Naive thymus-derived CD4-positive, alpha-beta T cell (primary cell): ENCODE measurements around the gene CA10. TPM values are rescaled to one million over a fixed set of nuclear protein-coding genes. Genes with fewer than 3 reads are reported as not detected.

Source experiments
- ATAC-seq: fragments of 150-1000 bp; cut with Tn5 transposase; 2 replicates; pipeline ENCODE4 v1.10.0; 2021; ENCODE audit warnings: mild to moderate bottlenecking, moderate library complexity
- CTCF ChIA-PET: fragments of 350-600 bp; sonication (Branson Sonifier 250); formaldehyde crosslinking; loops from one replicate; lab custom pipeline; 2021; ENCODE audit warnings: antibody characterized with exemption; lab: Charles Lee
- POLR2A ChIA-PET: fragments of 350-600 bp; sonication (Branson Sonifier 250); formaldehyde crosslinking; loops from one replicate; lab custom pipeline; 2021; ENCODE audit warnings: antibody characterized with exemption, inconsistent platforms; lab: Charles Lee
- DNase-seq, 9 donors: peaks; one replicate each; pipeline versions ENCODE4 v3.0.0 to v3.0.0-alpha.2; 2020 to 2022; ENCODE audit warnings: mixed read lengths in 1 of 9
- H3K27ac ChIP-seq: one replicate; pipeline ENCODE4 v1.7.0; 2013; ENCODE audit warnings: mild to moderate bottlenecking, low read depth, low read length, moderate library complexity
- H3K27me3 ChIP-seq, 2 donors: one replicate each; pipeline ENCODE4 v1.7.0; 2013; ENCODE audit warnings: low read length in 2 of 2, mild to moderate bottlenecking in 2 of 2, moderate library complexity in 2 of 2; ENCODE audit not compliant: control insufficient read depth in 2 of 2, insufficient read depth in 2 of 2
- H3K36me3 ChIP-seq, 3 experiments: 1 replicate in 2 of 3; 2 replicates in 1 of 3; pipeline ENCODE4 v1.7.0; 2013; ENCODE audit warnings: low read length in 3 of 3, mild to moderate bottlenecking in 3 of 3, moderate library complexity in 1 of 3; ENCODE audit not compliant: insufficient read depth in 3 of 3, control insufficient read depth in 2 of 3
- H3K4me1 ChIP-seq, 2 donors: one replicate each; pipeline ENCODE4 v1.7.0; 2013; ENCODE audit warnings: low read length in 2 of 2, mild to moderate bottlenecking in 2 of 2, moderate library complexity in 1 of 2; ENCODE audit not compliant: control insufficient read depth in 2 of 2, insufficient read depth in 2 of 2
- H3K4me3 ChIP-seq: 2 replicates; pipeline ENCODE4 v1.7.0; 2013; ENCODE audit warnings: mild to moderate bottlenecking, low read length
- H3K9me3 ChIP-seq, 3 experiments: 1 replicate in 2 of 3; 2 replicates in 1 of 3; pipeline ENCODE4 v1.7.0; 2013; ENCODE audit warnings: low read length in 3 of 3; ENCODE audit not compliant: control insufficient read depth in 2 of 3
- H3K27ac Mint-ChIP-seq, 9 donors: one replicate each; pipeline ENCODE4 v1.8.0; 2020 to 2022; ENCODE audit warnings: mixed read lengths in 9 of 9, mild to moderate bottlenecking in 8 of 9, moderate library complexity in 5 of 9, inconsistent platforms in 2 of 9
- H3K27me3 Mint-ChIP-seq, 5 donors: one replicate each; pipeline ENCODE4 v1.8.0; 2021 to 2022; ENCODE audit warnings: mixed read lengths in 5 of 5, mild to moderate bottlenecking in 1 of 5
- H3K36me3 Mint-ChIP-seq, 5 donors: one replicate each; pipeline ENCODE4 v1.8.0; 2020 to 2022; ENCODE audit warnings: mixed read lengths in 5 of 5, mild to moderate bottlenecking in 3 of 5, inconsistent platforms in 1 of 5
- H3K4me1 Mint-ChIP-seq, 7 donors: one replicate each; pipeline ENCODE4 v1.8.0; 2020 to 2022; ENCODE audit warnings: mixed read lengths in 7 of 7, mild to moderate bottlenecking in 3 of 7, inconsistent platforms in 1 of 7
- H3K4me3 Mint-ChIP-seq, 10 donors: one replicate each; pipeline ENCODE4 v1.8.0; 2020 to 2022; ENCODE audit warnings: mild to moderate bottlenecking in 10 of 10, mixed read lengths in 10 of 10, moderate library complexity in 6 of 10, inconsistent platforms in 2 of 10
- H3K9me3 Mint-ChIP-seq, 11 donors: one replicate each; pipeline ENCODE4 v1.8.0; 2020 to 2022; ENCODE audit warnings: mixed read lengths in 11 of 11, mild to moderate bottlenecking in 4 of 11, inconsistent platforms in 1 of 11, moderate library complexity in 1 of 11
- intact Hi-C, 2 donors: fragments of 100-400 bp; cut with micrococcal nuclease; formaldehyde crosslinking; loops; one replicate each; pipeline ENCODE4 v1.15.1; 2023
- polyA plus RNA-seq, 2 donors: library from polyadenylated mRNA; unstranded; fragments of 300-500 nt; fragmentation: Illumina TruSeq; gene quantifications; one replicate each; pipeline ENCODE4 v1.2.3, GENCODE V29; 2021
- total RNA-seq, 6 experiments: library from RNA in 5 of 6; stranded (reverse) in 5 of 6; gene quantifications; 1 replicate in 5 of 6; 2 replicates in 1 of 6; pipeline ENCODE4 v1.2.3 and lab custom pipeline; 2021 to 2026

CA10 gene
- total and polyA plus RNA-seq, 7 experiments from 2014 or later: not detected

DNA sequence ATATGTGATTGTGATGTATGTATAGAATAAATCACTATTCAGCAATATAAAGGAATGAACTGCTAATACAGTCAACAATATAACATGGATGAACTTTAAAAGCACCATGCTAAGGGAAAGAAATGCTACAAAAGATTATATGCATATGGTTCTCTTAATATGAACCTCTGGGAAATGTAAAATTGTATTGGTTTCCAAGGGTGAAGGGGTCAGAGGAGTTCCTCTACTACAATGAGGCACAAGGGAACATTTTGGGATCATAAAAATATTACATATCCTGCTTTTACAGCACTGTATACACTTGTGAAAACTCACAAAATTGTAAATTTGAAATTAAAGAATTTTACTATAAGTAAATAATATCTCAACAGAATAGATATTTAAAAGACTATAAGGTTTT is 111.4 kb downstream of the CA10 start:
- no peaks in the 10 kb centered on the region for H3K9me3 ChIP-seq
- H3K27me3 Mint-ChIP-seq: peaks cover 0 to 34% (median 20%) of the 10 kb centered on the region in 5 donors
- no peak overlapping the region for H3K27ac Mint-ChIP-seq
- H3K27me3 ChIP-seq: no peaks in the 10 kb centered on the region
- H3K36me3 Mint-ChIP-seq: peaks cover 0 to 4% (median 0%) of the 10 kb centered on the region in 5 donors
- no peak for DNase-seq
- ChIA-PET POLR2A (no interaction called here), CTCF (no interaction called here)
- peaks cover 0 to 14% (median 4%) of the 10 kb centered on the region in 11 donors for H3K9me3 Mint-ChIP-seq
- no peaks in the 10 kb centered on the region for H3K4me1 Mint-ChIP-seq
- H3K4me1 ChIP-seq: no peaks in the 10 kb centered on the region
- H3K4me3 Mint-ChIP-seq: no peak overlapping the region
- H3K4me3 ChIP-seq: no peak overlapping the region
- no peak for ATAC-seq
- intact Hi-C loops: loop anchor here in 1 of 2 donors (10.0 kb wide), 1 partner anchor 62 kb away; no protein-coding TSS in a partner anchor
- no peak overlapping the region for H3K27ac ChIP-seq
- no peaks in the 10 kb centered on the region for H3K36me3 ChIP-seq

DNA sequence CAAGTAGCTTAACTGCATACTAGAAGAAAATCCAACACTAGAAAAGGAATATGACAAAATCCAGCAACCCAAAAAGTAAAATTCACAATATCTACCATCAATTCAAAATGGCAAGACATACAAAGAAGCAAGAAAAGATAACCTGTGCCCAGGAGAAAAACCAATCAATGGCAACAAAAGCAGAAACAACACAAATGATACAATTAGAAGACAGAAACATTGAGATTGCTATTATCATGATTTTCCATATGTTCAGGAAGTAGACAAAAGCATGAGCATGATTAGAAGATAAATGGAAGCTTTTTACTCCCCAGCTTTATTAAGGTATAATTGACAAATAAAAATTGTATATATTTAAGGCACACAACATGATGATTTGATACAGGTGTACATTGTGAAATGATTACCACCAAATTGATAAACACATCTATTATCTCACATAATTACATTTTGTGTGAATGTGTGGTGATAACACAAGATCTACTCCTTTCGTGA is 117.3 kb downstream of the CA10 start:
- Mint-ChIP-seq H3K9me3 (peaks cover 0 to 5% (median 0%) of the 10 kb centered on the region in 11 donors), H3K4me3 (no peak overlapping the region), H3K27me3 (peaks cover 0 to 26% (median 14%) of the 10 kb centered on the region in 5 donors), H3K36me3 (no peaks in the 10 kb centered on the region), H3K4me1 (no peaks in the 10 kb centered on the region), H3K27ac (no peak overlapping the region)
- no peak overlapping the region for H3K4me3 ChIP-seq
- H3K9me3 ChIP-seq: no peaks in the 10 kb centered on the region
- CTCF ChIA-PET: no interaction called here
- no peak for ATAC-seq
- no peaks in the 10 kb centered on the region for H3K4me1 ChIP-seq
- no peak for DNase-seq
- H3K27ac ChIP-seq: no peak overlapping the region
- H3K36me3 ChIP-seq: no peaks in the 10 kb centered on the region
- intact Hi-C loops: loop anchor here in 1 of 2 donors (10.0 kb wide), 1 partner anchor 56 kb away; no protein-coding TSS in a partner anchor
- no peaks in the 10 kb centered on the region for H3K27me3 ChIP-seq
- POLR2A ChIA-PET: no interaction called here

DNA sequence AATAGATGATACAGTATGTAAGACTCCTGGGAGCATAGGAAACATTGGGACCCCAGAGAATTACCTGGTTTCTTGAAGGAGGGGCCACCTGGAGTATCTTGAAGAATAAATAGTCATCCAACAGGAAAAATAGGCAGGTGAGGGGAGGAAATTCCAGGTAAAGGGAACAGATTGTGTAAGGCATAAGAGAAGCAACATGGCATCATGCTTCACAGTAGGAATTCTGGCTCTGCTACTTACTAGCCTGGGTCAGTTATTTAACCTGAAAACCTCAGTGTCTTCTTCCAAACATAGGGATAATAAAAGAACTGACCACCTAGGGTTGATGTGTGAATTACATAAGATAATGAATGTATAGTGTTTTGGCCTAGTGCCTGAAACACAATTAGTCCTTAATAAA is 122.1 kb downstream of the CA10 start:
- no peak overlapping the region for H3K4me3 Mint-ChIP-seq
- Histone ChIP-seq H3K36me3 (no peaks in the 10 kb centered on the region), H3K27me3 (no peaks in the 10 kb centered on the region), H3K27ac (no peak overlapping the region), H3K9me3 (no peaks in the 10 kb centered on the region), H3K4me3 (no peak overlapping the region), H3K4me1 (no peaks in the 10 kb centered on the region)
- H3K27me3 Mint-ChIP-seq: peaks cover 0 to 5% (median 5%) of the 10 kb centered on the region in 5 donors
- intact Hi-C loops: loop anchor here in 1 of 2 donors (10.0 kb wide), 1 partner anchor 58 kb away; no protein-coding TSS in a partner anchor
- no peaks in the 10 kb centered on the region for H3K36me3 Mint-ChIP-seq
- ATAC-seq (no peak), DNase-seq (no peak)
- no peak overlapping the region for H3K27ac Mint-ChIP-seq
- ChIA-PET POLR2A (no interaction called here), CTCF (no interaction called here)
- H3K9me3 Mint-ChIP-seq: peaks cover 0 to 11% (median 0%) of the 10 kb centered on the region in 11 donors
- H3K4me1 Mint-ChIP-seq: no peaks in the 10 kb centered on the region

DNA sequence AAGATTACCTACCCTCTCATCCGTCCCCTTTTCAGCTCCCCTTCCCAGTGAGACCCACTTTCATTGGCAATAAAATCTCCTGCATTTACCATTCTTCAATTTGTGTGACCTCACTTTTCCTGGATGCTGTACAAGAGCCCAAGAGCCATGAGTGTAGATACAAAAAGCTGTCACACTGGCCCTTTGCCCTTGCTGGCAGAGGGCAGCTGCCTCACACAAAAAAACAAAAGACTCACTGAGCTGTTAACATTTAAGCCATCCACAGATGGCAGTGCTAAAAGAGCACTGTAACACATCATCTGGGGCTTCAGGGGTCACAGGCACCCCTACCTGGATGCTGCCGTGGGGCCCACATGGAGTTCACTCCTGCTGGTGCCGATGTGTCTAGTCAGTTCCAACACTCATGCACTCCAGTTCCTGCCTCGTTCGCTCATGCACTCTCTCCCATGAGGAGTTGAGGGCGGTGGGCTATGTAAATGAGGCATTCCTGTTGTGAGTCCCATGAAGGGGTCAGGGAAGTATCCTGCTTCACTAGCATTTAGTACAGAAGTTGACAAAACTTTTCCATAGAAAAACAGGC is 123.1 kb downstream of the CA10 start:
- ChIA-PET POLR2A (no interaction called here), CTCF (no interaction called here)
- no peak for ATAC-seq
- no peak overlapping the region for H3K4me3 ChIP-seq
- Mint-ChIP-seq H3K27me3 (peaks cover 0 to 9% (median 5%) of the 10 kb centered on the region in 5 donors), H3K36me3 (no peaks in the 10 kb centered on the region), H3K4me3 (no peak overlapping the region), H3K9me3 (peaks cover 0 to 11% (median 0%) of the 10 kb centered on the region in 11 donors), H3K4me1 (no peaks in the 10 kb centered on the region), H3K27ac (no peak overlapping the region)
- intact Hi-C loops: loop anchor here in 1 of 2 donors (10.0 kb wide), 1 partner anchor 59 kb away; no protein-coding TSS in a partner anchor
- H3K36me3 ChIP-seq: no peaks in the 10 kb centered on the region
- H3K9me3 ChIP-seq: no peaks in the 10 kb centered on the region
- H3K27me3 ChIP-seq: no peaks in the 10 kb centered on the region
- no peak for DNase-seq
- H3K4me1 ChIP-seq: no peaks in the 10 kb centered on the region
- no peak overlapping the region for H3K27ac ChIP-seq

DNA sequence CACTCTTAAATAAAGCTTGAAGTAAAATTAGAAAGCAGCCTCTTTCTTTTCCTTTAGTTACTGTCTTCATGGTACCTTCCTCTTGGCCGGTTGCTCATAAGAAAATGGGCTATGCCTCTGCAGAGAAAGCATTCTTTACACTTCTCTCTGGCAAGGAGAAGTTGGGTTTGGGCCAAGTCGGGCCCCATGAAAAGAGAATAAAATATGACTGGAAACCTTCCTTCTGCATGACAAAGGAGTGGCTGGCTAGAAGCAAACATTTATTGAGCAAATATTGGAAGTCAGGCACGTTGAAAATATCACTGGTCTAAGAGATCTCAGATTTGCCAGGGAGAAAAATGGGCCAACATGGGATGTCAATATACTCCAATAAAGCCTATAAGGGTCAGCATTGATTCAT is 126.1 kb downstream of the CA10 start:
- H3K4me1 ChIP-seq: no peaks in the 10 kb centered on the region
- no peak for DNase-seq
- no peaks in the 10 kb centered on the region for H3K36me3 Mint-ChIP-seq

DNA sequence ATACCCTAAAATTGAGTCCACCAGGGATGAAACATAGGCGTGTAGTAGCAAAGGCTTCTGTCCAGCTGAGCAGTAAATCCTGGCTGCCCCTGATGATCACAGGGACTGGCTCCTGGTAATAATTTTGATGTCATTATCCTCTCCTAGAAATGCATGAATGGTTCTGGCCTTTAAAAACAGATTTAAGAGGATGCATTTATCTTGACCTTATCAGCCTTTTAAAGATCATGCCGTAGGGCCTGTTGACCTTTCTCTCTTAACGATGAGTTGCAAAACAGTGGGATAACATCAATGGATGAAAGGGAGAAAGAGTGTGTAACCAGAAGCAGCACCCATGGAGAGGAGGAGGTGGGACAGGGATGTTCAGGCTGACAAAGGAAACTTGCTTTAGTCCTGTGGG is 128.5 kb downstream of the CA10 start:
- Mint-ChIP-seq H3K36me3 (no peaks in the 10 kb centered on the region), H3K9me3 (peaks cover 0 to 5% (median 0%) of the 10 kb centered on the region in 11 donors), H3K4me3 (no peak overlapping the region), H3K27me3 (peaks cover 0 to 16% (median 4%) of the 10 kb centered on the region in 5 donors), H3K27ac (no peak overlapping the region), H3K4me1 (no peaks in the 10 kb centered on the region)
- no peak overlapping the region for H3K4me3 ChIP-seq
- POLR2A ChIA-PET: no interaction called here
- no peak for ATAC-seq
- H3K36me3 ChIP-seq: no peaks in the 10 kb centered on the region
- no peak overlapping the region for H3K27ac ChIP-seq
- H3K4me1 ChIP-seq: no peaks in the 10 kb centered on the region
- no peak for DNase-seq
- CTCF ChIA-PET: no interaction called here
- no peaks in the 10 kb centered on the region for H3K9me3 ChIP-seq
- intact Hi-C loops: loop anchor here in 1 of 2 donors (10.0 kb wide), 1 partner anchor 65 kb away; no protein-coding TSS in a partner anchor
- no peaks in the 10 kb centered on the region for H3K27me3 ChIP-seq

More for the DNA sequence above, 126.1 kb downstream of the CA10 start:
- Mint-ChIP-seq H3K27me3 (peaks cover 0 to 20% (median 5%) of the 10 kb centered on the region in 5 donors), H3K27ac (no peak overlapping the region), H3K4me3 (no peak overlapping the region), H3K9me3 (peaks cover 0 to 11% (median 0%) of the 10 kb centered on the region in 11 donors), H3K4me1 (no peaks in the 10 kb centered on the region)
- no peaks in the 10 kb centered on the region for H3K36me3 ChIP-seq
- no peaks in the 10 kb centered on the region for H3K9me3 ChIP-seq
- ATAC-seq: no peak
- H3K27ac ChIP-seq: no peak overlapping the region
- CTCF ChIA-PET: no interaction called here
- H3K4me3 ChIP-seq: no peak overlapping the region
- intact Hi-C loops: loop anchor here in 1 of 2 donors (10.0 kb wide), 1 partner anchor 62 kb away; no protein-coding TSS in a partner anchor
- no peaks in the 10 kb centered on the region for H3K27me3 ChIP-seq
- POLR2A ChIA-PET: no interaction called here
